Measurements from ENCODE around the gene TBC1D19.
"Not testable (repeated sequence)": the region's sequence is repeated elsewhere in the genome, so short reads cannot be mapped to it uniquely, and the experiment has no call there.

Gene TBC1D19

DNA sequence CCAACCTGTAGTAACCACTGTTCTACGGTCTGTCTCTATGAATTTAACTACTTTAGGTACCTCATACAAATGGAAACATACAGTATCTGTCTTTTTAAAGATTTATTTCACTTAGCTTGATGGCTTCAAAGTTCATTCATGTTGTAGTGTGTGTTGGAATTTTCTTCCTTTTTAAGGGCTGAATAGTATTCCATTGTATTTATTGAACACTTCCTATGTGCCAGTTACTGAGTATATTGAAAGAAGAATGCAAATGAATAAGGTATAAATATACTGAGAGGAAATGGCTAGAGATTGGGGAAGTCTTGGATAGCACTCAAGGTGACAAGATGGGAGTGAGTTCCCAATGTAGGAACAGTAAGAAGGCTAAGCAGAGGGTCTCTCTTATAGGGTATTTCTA, 17.3 kb downstream of the TBC1D19 start:
- no peak for DNase-seq (ENCODE audit: low read depth)

DNA sequence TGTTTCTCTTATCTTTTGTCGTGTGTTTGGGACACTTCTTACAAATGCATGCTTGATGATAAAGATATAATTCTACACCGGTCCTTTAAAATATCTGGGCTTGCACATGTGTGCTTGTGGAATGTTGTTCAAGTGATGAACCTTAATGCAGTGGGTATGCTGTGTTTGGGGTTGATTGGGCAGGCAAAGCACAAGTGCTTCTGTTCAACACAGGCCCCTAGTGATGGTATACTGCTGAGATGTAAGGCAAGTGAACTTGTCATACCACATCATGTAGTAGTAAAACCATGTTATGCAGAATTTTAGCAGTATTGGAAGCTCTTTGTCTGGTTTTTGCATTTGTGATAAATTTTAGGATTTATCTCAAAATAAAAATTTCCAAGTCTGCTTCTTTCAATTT, 23.9 kb downstream of the TBC1D19 start:
- DNase-seq (ENCODE audit: low read depth), result no peak

GRCh38 chr4:26609391-26609790, 25.5 kb downstream of the TBC1D19 start:
- no peak for DNase-seq (ENCODE audit: low read depth)

GRCh38 chr4:26609868-26610267, 26.0 kb downstream of the TBC1D19 start:
- DNase-seq (ENCODE audit: low read depth), result no peak

- DNase-seq (ENCODE audit: low read depth), result no peak
Observed at GRCh38 chr4:26611372-26611771, 27.5 kb downstream of the TBC1D19 start.

DNA sequence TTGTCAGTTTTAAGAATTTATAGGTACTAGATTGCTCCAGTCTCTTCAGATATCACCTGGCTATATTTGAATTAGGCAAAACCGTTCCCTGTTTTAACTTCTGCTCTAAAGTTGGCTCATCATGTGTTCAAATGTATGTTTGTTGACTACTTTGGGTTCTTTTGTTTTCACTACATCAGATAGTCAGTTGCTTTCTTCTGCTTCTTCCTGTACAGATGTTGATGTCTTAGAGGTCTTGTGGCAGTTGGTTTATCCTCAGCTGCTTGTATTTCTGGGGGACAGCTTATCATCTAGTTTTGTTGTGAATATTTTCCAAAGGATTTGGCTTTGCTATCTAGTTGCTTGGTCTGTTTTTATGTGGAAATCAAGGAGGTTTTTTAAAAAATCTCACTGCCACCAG, 28.0 kb downstream of the TBC1D19 start:
- DNase-seq (ENCODE audit: low read depth), result no peak

DNA sequence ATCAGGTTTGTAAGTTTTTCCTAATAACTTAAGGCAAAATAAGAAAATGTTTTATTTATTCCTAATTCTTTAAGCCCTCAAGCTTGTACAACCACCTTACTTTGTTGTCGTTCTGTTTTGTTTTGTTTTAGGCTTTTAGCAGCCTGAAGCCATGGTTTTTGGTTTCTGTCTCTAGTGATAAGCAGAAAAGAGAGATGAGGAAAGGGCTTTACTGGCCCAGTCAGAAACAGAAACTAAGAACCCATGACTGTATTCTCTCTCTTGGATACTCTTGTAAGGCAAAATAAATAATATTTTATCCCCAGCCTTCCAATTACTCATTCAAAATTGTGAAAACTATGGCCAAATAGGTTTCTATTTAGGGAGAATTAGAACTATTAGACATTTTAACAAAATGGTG, 29.4 kb downstream of the TBC1D19 start:
- DNase-seq (ENCODE audit: low read depth), result no peak

DNA sequence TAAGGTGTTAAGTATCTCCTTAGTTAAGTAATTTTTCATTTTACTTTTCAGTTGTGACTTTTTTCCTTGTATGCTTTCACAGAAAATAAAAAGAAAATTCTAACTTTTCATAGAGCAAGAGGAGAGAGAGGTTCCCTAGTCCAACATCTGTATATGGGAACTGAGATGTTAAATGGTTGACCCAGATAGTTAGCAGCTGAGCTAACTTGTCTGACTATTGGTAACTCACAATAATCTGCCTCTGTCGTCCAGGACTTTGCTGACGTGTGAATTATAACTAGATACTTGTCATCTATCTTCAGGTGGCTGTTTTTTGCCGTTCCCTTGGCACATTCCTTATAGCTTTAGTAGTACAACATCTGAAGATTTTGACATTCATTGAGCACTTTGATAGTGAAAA, 29.9 kb downstream of the TBC1D19 start:
- no peak for DNase-seq (ENCODE audit: low read depth)

- DNase-seq (ENCODE audit: low read depth), result no peak
Observed at GRCh38 chr4:26619784-26620183, 35.9 kb downstream of the TBC1D19 start.

- DNase-seq (ENCODE audit: low read depth), result no peak
Observed at GRCh38 chr4:26621366-26621765, 37.5 kb downstream of the TBC1D19 start.

- no peak for DNase-seq (ENCODE audit: low read depth)
Observed at GRCh38 chr4:26622913-26623312, 39.0 kb downstream of the TBC1D19 start.

DNA sequence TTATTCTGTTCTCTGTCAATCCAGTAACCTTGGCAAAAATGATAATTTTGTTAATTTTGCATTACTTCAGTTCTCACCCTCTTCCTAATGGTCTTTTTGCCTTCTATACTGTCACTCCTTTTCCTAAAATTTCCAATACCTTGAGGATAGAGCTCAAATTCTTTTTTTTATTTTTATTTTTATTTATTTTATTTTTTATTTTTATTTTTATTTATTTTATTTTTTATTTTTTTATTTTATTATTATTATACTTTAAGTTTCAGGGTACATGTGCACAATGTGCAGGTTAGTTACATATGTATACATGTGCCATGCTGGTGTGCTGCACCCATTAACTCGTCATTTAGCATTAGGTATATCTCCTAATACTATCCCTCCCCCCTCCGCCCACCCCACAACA, 42.8 kb downstream of the TBC1D19 start:
- DNase-seq (ENCODE audit: low read depth), result not testable (repeated sequence)

- no peak for DNase-seq (ENCODE audit: low read depth)
Observed at GRCh38 chr4:26632916-26633315, 49.0 kb downstream of the TBC1D19 start.

DNA sequence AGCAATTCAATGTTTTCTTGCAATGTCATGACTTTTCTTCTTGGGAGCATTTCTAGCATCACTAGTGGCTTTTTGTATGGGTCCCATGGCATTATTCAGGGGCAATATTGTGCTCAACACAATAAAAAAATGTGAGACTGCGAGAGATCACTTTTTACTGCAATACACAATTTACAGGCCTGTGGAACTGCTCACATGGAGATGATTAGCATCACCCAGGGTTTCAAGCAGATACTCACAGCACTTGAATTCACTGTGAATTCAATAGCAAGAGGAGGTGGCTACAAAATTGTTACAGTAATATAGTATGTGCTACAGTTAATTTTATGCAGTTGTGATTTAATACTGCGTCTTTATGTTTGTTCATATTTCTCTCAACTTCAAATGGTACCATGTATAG, 50.4 kb downstream of the TBC1D19 start:
- no peak for DNase-seq (ENCODE audit: low read depth)

GRCh38 chr4:26636458-26636857, 52.6 kb downstream of the TBC1D19 start:
- no peak for DNase-seq (ENCODE audit: low read depth)

- not testable (repeated sequence) for DNase-seq (ENCODE audit: low read depth)
Observed at GRCh38 chr4:26640639-26641038, 56.8 kb downstream of the TBC1D19 start.

DNA sequence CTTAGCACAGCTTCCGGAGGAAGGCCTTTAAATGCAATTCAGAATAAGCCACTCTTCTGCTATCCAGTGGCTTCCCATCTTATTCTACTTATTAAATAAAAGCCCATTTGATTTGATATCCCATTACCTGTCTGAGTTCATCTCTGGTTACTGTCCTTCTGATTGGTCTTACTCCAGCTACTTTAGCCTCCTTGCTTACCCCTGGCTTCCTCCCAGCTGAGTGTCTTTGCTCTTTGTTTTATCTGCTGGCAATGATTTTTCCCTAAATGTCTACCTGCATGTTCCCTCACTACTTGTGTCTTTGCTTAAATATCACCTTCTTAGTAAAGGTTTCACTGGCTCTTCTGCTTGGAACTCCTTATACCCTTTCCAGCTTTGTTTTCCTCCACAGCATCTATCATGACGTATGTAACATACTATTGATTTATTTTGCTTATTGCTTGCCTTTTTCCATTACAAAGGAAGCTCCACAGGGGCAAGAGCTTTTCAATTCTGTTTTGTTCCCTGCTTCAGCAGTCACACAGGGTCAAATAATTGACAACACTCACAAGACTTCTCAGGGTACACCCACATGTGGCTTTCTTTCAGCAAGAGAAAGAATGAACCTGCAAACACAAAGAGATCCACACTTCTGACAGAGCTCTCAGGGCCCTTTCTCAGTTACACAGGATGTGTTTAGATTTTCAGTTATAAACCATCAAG, 63.8 kb downstream of the TBC1D19 start:
- DNase-seq (ENCODE audit: low read depth), result no peak

DNA sequence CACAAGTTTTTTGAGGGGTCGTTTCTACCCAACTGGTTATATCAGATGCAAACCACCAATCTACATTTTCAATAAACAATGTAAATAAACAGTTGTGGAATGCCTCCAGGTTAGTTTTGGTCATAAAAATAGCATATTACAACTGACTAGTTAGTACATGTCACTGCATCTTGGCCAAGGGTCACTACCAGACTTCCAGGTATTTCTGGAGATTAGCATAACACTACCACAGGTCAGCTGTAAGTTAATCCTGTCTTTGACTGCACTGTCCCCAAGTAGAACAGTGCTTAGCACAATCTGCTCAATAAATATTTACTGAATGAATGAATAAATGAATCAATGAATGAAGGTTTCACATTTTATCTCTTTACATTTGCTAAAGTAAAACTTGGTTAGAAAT, 64.4 kb downstream of the TBC1D19 start:
- no peak for DNase-seq (ENCODE audit: low read depth)

DNA sequence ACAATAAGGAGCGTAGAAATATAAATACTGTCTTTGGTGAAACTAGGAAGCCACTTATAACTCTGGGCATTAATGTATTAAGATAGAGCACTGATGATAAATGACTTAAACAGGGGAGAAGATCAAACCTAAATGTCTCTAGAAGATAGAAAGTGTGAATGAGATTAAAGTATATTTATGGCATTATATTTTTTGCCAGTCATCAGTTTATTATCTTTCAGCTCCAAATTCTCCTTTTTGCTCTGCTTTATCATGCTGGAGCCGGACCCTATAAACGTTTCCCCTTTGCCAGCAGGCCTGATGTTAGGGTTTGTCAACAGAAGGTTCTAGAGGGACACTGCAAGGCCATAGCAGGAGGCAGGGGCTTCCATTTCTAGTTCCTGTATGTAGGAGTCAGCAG, 76.4 kb downstream of the TBC1D19 start:
- no peak for DNase-seq (ENCODE audit: low read depth)

GRCh38 chr4:26663888-26664287, 80.0 kb downstream of the TBC1D19 start:
- no peak for DNase-seq (ENCODE audit: low read depth)

- DNase-seq (ENCODE audit: low read depth), result no peak
Observed at GRCh38 chr4:26670903-26671537, 87.1 kb downstream of the TBC1D19 start.

DNA sequence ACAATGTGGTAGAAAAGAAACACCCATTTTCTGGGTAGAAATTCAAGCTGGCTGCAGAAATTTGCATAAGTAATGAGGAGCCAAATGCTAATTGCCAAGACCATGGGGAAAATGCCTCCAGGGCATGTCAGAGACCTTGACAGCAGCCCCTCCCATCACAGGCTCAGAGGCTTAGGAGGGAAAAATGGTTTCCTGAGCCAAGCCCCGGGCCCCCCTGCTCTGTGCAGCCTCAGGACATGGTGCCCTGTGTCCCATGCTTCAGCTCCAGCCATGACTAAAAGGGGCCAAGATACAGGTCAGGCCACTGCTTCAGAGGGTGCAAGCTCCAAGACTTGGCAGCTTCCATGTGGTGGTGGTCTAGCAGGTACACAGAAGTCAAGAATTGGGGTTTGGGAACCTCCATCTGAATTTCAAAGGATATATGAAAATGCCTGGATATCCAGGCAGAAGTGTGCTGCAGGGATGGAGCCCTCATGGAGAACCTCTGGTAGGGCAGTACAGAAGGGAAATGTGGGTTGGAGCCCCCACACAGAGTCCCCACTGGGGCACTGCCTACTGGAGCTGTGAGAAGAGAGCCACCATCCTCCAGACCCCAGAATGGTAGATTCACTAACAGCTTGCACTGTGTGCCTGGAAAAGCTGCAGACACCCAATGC, 95.3 kb downstream of the TBC1D19 start:
- not testable (repeated sequence) for DNase-seq (ENCODE audit: low read depth)

- DNase-seq (ENCODE audit: low read depth), result no peak
Observed at GRCh38 chr4:26682436-26682835, 98.6 kb downstream of the TBC1D19 start.

DNA sequence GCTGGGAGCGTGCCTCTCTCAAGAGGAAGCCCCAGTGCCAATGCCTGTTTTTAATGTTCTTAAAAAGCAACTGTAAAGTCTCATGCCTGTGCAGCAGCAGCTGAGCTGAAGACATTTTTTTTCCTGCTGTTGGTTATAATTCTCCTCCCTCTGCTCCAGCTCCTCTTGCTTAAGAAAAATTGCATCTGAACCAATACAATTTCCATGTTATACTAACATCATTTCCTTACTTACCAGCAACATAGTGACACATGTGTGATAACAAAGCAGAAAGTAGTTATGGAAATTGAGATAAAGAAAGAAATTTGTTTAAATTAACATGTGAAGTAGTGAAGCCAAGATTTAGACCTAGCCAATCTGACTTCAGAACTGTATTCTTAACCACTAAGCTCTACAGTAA, 101.4 kb downstream of the TBC1D19 start:
- no peak for DNase-seq (ENCODE audit: low read depth)

Data from stimulated activated CD8-positive, alpha-beta memory T cell treated with anti-CD3 and anti-CD28 coated beads, Interleukin-12 subunit alpha, Interleukin-12 subunit beta, amount 100 ng/mL, for 1 hour (primary cell).